22Rv1 (cell line): Measurements from ENCODE around the gene SMCHD1.

Source experiments
- H3K27ac ChIP-seq: fragments of 450-650 bp; 2 replicates; pipeline ENCODE4 v1.5.1; 2017
- CTCF ChIP-seq: fragments of 450-650 bp; IDR thresholded peaks from 2 replicates; pipeline ENCODE4 v1.5.1; 2017; ENCODE audit warnings: mild to moderate bottlenecking
- ZFX ChIP-seq: fragments of 450-650 bp; IDR thresholded peaks from 2 replicates; pipeline ENCODE4 v1.6.1; 2017; ENCODE audit warnings: antibody characterized with exemption, borderline replicate concordance

The SMCHD1 gene

DNA sequence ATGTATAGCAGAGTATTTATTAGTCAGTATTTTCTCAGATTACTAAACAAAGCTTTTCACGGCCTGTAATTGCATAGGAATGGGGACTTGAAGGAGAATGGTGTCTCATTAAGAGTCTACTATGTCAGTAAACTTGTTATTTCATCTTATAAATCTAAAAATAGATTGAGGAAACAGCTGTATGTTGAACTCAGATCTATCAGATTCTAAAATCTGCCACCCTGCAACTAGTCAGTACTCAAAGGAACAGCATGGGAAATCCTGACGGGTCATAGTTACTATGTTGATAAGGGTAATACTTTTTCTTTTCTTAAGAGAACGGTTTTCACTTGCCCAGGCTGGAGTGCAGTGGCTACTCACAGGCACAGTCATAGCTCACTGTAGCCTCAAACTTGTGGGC lies 121.1 kb downstream of the SMCHD1 start:
- no peak overlapping the region for H3K27ac ChIP-seq
- no peak for TF ChIP-seq CTCF
- no peak for TF ChIP-seq ZFX

- TF ChIP-seq CTCF (no peak), ZFX (no peak)
- no peak overlapping the region for H3K27ac ChIP-seq
Measured at GRCh38 chr18:2777241-2777640, 121.7 kb downstream of the SMCHD1 start.

- TF ChIP-seq CTCF (no peak), ZFX (no peak)
- no peak overlapping the region for H3K27ac ChIP-seq
Measured at GRCh38 chr18:2780750-2781149, 125.2 kb downstream of the SMCHD1 start.

DNA sequence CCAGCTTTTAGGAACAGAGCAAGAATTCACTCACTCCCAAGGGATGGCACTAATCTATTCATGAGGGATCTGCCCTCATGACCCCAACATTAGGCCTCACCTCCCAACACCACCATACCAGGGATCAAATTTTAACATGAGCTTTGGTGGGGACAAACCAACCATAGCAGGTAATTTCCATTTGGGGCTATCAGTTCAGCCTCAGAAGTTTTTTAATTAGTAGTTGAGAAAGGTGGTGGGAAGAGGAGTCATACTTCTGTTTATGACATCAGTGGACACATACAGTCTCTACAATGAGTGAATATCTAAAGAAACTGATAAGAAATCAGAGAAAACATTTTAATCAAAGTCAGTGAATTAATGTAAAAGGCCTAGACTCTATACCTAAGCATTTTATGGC lies 131.7 kb downstream of the SMCHD1 start:
- no peak overlapping the region for H3K27ac ChIP-seq
- TF ChIP-seq ZFX (no peak), CTCF (no peak)

DNA sequence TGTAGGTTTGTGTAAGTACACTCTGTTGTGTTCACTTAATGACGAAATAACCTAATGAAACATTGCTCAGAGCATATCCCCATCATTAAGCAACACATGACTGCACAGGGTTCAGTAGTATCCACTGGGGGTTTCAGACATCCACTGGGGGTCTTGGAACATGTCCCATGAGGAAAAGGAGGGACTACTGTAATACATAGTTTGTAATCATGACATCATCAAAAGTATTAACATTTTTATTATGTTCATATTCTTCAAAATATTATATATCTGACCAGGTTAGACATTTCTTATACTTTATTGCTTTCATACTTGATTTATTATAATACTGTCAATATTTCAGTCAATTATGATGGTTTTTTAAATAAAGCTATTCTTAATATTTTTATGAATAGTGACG lies 136.9 kb downstream of the SMCHD1 start:
- no peak overlapping the region for H3K27ac ChIP-seq
- no peak for TF ChIP-seq CTCF
- no peak for TF ChIP-seq ZFX

GRCh38 chr18:2794159-2794558 lies 138.6 kb downstream of the SMCHD1 start:
- no peak for TF ChIP-seq ZFX
- TF ChIP-seq CTCF: no peak
- H3K27ac ChIP-seq: no peak overlapping the region

GRCh38 chr18:2797951-2798350 lies 142.4 kb downstream of the SMCHD1 start:
- no peak for TF ChIP-seq CTCF
- no peak for TF ChIP-seq ZFX
- no peak overlapping the region for H3K27ac ChIP-seq
